SK-N-MC (cell line): ENCODE measurements around the gene TTLL10.

Source experiments
- DNase-seq: peaks from one replicate; pipeline ENCODE4 v3.0.0-alpha.2; 2011; ENCODE audit warnings: low read depth, low spot score
- H3K27ac ChIP-seq: fragments of 200-600 bp; sonication (generic); 2 replicates; pipeline ENCODE4 v1.5.1; 2016; ENCODE audit warnings: mixed run types
- H3K36me3 ChIP-seq: fragments of 200-600 bp; sonication (generic); 2 replicates; pipeline ENCODE4 v1.6.1; 2017; ENCODE audit warnings: antibody characterized with exemption, low read length, mixed read lengths; ENCODE audit not compliant: insufficient read depth
- H3K4me3 ChIP-seq: fragments of 200-600 bp; sonication (generic); 2 replicates; pipeline ENCODE4 v1.5.1; 2016
- H3K9ac ChIP-seq: fragments of 200-600 bp; sonication (generic); 2 replicates; pipeline ENCODE4 v1.8.0; 2017; ENCODE audit warnings: mixed run types, mixed read lengths; ENCODE audit not compliant: insufficient read length
- H3K9me3 ChIP-seq: fragments of 200-600 bp; sonication (generic); 2 replicates; pipeline ENCODE4 v1.6.1; 2017; ENCODE audit warnings: low read depth, mild to moderate bottlenecking, antibody characterized with exemption, low read length, moderate library complexity, mixed read lengths
- EZH2 ChIP-seq: fragments of 200-600 bp; sonication (generic); IDR thresholded peaks from one replicate; pipeline ENCODE4 v1.6.1; 2017; ENCODE audit warnings: antibody characterized with exemption
- FOXP2 ChIP-seq: optimal IDR thresholded peaks from 2 replicates; pipeline ENCODE3; 2011; ENCODE audit warnings: mild to moderate bottlenecking, moderate library complexity; ENCODE audit not compliant: insufficient read depth; ENCODE audit errors: extremely low read length, control extremely low read depth
- POLR2AphosphoS5 ChIP-seq: IDR thresholded peaks from 2 replicates; pipeline ENCODE4 v1.6.1; 2012; ENCODE audit warnings: mild to moderate bottlenecking, low read depth, low read length, borderline replicate concordance

Gene TTLL10

DNA sequence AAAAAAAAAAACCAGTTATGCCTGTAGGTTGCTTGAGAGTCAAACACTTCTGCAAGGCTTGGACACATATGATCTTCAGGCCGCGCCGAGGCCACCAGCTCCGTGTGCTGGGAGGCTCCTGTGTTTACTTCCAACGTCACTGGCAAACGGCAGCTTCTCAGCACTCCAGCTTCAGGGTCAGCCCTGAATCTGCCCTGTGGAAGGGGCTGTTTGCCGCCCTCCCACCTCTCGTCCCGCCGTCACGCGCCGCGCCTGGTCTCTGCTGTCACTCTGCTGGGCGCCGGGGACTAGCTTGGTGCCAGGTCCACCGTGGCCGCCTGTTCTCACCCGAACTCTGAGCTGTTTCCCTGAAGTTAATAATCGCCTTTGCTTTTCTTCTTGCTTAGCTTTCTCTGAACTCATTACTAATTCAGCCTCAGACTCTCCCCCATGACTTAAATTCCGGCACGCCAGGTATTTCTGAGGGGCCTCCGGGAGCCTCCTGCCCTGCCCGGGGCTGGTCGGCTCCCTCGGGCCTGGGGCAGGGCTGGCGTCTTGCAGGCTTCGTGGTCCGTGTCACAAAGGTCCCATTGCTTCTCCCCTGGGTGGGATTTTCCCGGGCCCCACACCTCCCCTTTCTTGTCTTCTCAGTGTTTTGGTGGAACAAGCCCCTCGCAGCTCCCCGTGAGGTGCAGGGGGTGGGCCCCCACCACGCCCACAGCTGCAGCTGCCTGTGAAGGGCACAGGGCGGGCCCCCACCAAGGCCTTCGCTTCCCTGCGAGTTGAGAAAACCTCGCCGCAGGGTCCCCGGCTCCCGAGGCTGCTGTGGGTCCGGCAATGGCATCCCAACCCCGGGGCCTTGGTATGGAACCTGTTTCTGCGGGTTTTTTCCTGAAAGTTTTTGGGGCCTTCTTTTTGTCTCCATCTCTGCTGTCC is 43.2 kb upstream of the TTLL10 start:
- DNase-seq = no peak
- no peak for TF ChIP-seq POLR2AphosphoS5
- no peak for TF ChIP-seq FOXP2
- no peak for TF ChIP-seq EZH2
- Histone ChIP-seq H3K4me3 (no peak overlapping the region), H3K9ac (no peak overlapping the region), H3K9me3 (no peaks in the 10 kb centered on the region), H3K27ac (no peak overlapping the region), H3K36me3 (no peaks in the 10 kb centered on the region)

DNA sequence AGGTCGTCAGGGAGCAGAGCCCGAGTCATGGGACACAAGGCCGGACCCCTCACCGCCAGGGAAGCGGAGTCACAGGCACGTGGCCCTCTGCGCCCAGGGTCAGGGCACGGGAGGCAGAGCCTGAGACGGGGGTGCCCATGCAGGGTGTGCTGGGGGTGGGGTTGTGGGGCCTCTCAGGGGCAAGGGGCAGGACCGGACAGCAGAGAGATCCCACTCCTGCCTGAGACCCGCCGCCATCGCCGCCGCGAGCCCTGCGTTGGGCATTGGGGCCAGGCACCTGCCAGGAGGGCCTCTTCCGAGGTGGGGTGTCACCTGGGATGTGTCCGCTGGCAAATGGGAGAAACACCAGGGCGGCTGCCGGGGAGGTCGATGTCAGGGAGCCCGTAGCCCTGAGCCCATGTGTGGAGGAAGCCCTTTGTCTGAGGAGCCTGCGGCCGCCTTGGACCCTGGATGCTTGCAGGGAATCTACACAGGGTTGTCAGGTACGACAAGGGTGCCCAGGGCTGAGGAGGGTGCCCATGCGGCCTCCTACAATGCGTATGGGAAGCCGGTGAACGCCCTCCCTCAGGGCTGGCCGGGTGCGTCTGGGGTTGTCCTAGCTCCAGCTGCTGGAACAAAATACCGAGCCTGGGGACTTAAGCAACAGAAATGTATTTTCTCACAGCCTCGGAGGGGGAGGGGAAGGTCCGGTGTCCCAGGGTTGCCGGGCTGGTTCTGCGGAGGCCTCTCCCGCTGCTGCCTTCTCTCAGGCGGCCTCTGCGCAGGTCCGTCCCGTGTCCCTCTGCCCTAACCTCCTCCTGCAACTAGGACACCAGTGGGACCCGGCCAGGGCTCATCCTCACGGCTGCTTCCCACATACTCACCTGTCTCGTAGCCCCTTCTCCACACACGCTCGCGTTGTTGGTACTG is 41.4 kb upstream of the TTLL10 start:
- H3K9ac ChIP-seq = no peak overlapping the region
- no peak overlapping the region for H3K4me3 ChIP-seq
- H3K36me3 ChIP-seq = no peaks in the 10 kb centered on the region
- no peak overlapping the region for H3K27ac ChIP-seq
- no peak for DNase-seq
- no peaks in the 10 kb centered on the region for H3K9me3 ChIP-seq
- TF ChIP-seq POLR2AphosphoS5 = no peak
- TF ChIP-seq FOXP2 = no peak

GRCh38 chr1:1132956-1133750 is 40.5 kb upstream of the TTLL10 start:
- Histone ChIP-seq H3K9ac (no peak overlapping the region), H3K9me3 (no peaks in the 10 kb centered on the region), H3K27ac (no peak overlapping the region), H3K36me3 (no peaks in the 10 kb centered on the region), H3K4me3 (no peak overlapping the region)
- no peak for TF ChIP-seq POLR2AphosphoS5
- DNase-seq = no peak

DNA sequence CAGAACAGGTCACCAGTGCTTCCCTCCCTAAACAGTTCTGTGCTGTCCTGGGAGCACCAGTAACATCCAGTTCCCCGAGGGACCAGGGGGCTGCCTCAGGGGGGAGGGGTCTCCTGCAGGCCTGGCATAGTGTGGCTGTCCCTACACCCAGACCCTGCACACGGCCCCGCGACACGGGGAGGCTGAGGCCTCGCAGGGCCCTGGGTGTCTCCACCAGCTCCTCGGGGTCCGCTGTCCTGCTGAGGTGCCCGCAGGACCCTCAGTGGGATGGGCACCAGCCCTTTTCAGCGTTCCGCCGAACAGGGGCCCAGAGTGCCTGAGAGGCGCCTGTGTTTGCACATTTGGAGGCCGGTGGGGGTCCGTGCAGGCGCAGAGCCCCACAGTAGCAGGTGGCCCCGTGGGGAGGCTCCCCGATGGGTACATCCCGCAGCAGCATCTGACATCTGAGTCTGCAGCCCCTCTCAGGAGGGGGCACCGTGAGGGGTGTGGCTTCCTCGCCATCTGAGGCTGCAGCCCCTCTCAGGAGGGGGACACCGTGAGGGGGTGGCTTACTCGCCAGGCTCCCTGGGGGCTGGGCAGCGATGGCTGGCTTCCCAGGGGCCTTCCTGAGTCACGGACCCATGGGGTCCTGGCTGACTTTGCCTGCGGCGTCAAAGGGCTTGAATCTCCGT is 39.2 kb upstream of the TTLL10 start:
- TF ChIP-seq POLR2AphosphoS5 = no peak
- no peak for TF ChIP-seq EZH2
- Histone ChIP-seq H3K4me3 (no peak overlapping the region), H3K9ac (no peak overlapping the region), H3K9me3 (no peaks in the 10 kb centered on the region), H3K36me3 (no peaks in the 10 kb centered on the region), H3K27ac (no peak overlapping the region)
- DNase-seq = no peak

GRCh38 chr1:1135339-1136136 is 38.1 kb upstream of the TTLL10 start:
- Histone ChIP-seq H3K27ac (no peak overlapping the region), H3K4me3 (no peak overlapping the region), H3K9ac (no peak overlapping the region), H3K36me3 (no peaks in the 10 kb centered on the region), H3K9me3 (no peaks in the 10 kb centered on the region)
- TF ChIP-seq POLR2AphosphoS5 = no peak
- no peak for TF ChIP-seq FOXP2
- TF ChIP-seq EZH2 = no peak
- DNase-seq = no peak

DNA sequence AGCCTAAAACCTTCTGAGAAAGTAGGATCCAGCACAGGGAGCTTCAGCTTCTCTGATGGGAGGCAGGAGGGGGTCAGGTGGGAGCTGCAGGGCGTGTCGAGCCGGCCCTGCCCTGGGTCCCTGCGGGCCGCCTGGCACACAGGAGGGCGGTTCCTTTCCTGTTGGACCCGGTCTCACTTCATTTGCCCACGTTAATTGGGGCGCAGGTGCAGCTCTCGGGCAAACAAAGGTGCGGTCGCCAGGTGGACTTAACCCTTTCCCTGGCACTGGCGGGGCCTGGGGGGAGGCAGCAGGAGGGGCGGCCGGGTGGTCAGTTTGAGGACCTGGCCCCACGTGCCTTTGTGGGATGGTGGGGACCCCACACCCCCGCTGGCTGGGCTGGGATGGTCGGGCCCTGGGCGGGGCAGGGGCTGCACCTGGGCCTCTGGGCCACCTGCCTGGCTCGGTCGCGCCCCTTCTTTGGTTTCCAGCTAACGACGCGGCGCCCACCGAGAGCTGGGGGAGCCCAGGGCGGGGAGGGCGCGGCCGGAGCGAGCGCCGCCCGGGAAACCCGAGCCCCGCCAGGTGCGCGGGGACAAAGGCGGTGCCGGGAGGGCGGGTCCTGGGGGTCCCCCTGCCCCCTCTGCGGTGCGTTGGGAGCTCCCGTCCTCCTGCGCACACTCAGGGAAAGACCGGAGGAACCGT is 37.0 kb upstream of the TTLL10 start:
- Histone ChIP-seq H3K9ac (no peak overlapping the region), H3K36me3 (no peaks in the 10 kb centered on the region), H3K9me3 (no peaks in the 10 kb centered on the region), H3K27ac (no peak overlapping the region), H3K4me3 (no peak overlapping the region)
- no peak for DNase-seq
- TF ChIP-seq EZH2 (no peak), POLR2AphosphoS5 (no peak), FOXP2 (no peak)

DNA sequence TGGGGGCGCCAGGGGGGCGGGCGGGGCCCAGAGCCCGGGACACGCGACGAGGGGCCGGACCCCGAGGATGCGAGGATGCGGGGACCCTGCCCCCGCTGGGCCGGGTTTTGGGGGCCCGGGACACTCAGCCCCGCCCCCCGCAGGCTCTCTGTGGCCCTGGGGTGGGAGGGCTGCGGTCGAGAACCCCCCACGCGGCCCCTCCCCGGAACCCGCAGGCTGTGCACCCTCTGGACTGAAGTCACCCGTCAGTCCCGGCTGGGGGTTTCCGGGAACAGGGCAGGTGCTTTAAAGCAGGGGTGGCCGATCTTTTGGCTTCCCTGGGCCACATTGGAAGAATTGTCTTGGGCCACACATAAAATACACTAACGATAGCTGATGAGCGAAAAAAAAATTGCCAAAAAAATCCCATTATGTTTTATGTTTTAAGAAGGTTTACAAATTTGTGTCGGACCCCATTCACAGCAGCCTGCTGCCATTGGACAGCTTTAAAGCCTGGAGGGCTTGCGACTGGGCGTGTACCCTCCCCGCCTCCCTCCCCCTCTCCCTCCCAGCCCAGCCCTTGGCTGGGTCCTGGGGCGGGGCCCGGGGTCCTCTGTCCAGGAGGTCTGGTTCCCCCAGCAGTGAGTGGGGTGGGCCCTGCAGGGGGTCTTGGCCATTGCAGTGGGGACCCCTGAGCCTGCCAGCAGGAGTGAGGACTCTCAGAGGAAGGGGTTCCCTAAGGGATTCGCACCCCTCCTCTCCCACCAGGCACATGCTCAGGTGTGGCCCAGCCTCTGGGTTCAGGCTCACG is 36.2 kb upstream of the TTLL10 start:
- DNase-seq = no peak
- Histone ChIP-seq H3K27ac (no peak overlapping the region), H3K4me3 (no peak overlapping the region), H3K9me3 (no peaks in the 10 kb centered on the region), H3K9ac (no peak overlapping the region), H3K36me3 (no peaks in the 10 kb centered on the region)
- TF ChIP-seq FOXP2 = no peak
